Activated CD4-positive, CD25-positive, alpha-beta regulatory T cell treated with anti-CD3 and anti-CD28 coated beads, Interleukin-2, amount 50 U/mL, for 72 hours (primary cell): ENCODE data around the gene ADGRG1.

Source experiments
- DNase-seq: peaks from one replicate; pipeline ENCODE4 v3.0.0; 2021

Gene ADGRG1

GRCh38 chr16:57636184-57636583 lies 7.8 kb downstream of the ADGRG1 start:
- no peak for DNase-seq

- DNase-seq: no peak
Observed at GRCh38 chr16:57637020-57637419, 8.6 kb downstream of the ADGRG1 start.

GRCh38 chr16:57637424-57637823 lies 9.0 kb downstream of the ADGRG1 start:
- DNase-seq: no peak

- DNase-seq: no peak
Observed at GRCh38 chr16:57637965-57638364, 9.5 kb downstream of the ADGRG1 start.

- DNase-seq: no peak
Observed at GRCh38 chr16:57638381-57638780, 10.0 kb downstream of the ADGRG1 start.

- DNase-seq: no peak
Observed at GRCh38 chr16:57639172-57639887, 10.9 kb downstream of the ADGRG1 start.

GRCh38 chr16:57640185-57640584 lies 11.8 kb downstream of the ADGRG1 start:
- DNase-seq: no peak

- no peak for DNase-seq
Observed at GRCh38 chr16:57640612-57641011, 12.2 kb downstream of the ADGRG1 start.

- DNase-seq: no peak
Observed at GRCh38 chr16:57642160-57643135, 14.0 kb downstream of the ADGRG1 start.

- no peak for DNase-seq
Observed at GRCh38 chr16:57643147-57643874, 14.9 kb downstream of the ADGRG1 start.

GRCh38 chr16:57643910-57644309 lies 15.5 kb downstream of the ADGRG1 start:
- no peak for DNase-seq

GRCh38 chr16:57644383-57645014 lies 16.1 kb downstream of the ADGRG1 start:
- DNase-seq: no peak

- DNase-seq: no peak
Observed at GRCh38 chr16:57645169-57645568, 16.7 kb downstream of the ADGRG1 start.

GRCh38 chr16:57645691-57646387 lies 17.4 kb downstream of the ADGRG1 start:
- DNase-seq: no peak

- DNase-seq: no peak
Observed at GRCh38 chr16:57646388-57647039, 18.1 kb downstream of the ADGRG1 start.

GRCh38 chr16:57647136-57647875 lies 18.9 kb downstream of the ADGRG1 start:
- DNase-seq: no peak

- no peak for DNase-seq
Observed at GRCh38 chr16:57648125-57648524, 19.7 kb downstream of the ADGRG1 start.

- DNase-seq: peak; percentile 89
Observed at GRCh38 chr16:57648581-57649442, 20.4 kb downstream of the ADGRG1 start.

- DNase-seq: no peak
Observed at GRCh38 chr16:57649443-57649751, 21.0 kb downstream of the ADGRG1 start.

- no peak for DNase-seq
Observed at GRCh38 chr16:57649846-57650245, 21.4 kb downstream of the ADGRG1 start.
